Smooth muscle cell (in vitro differentiated cells): ENCODE measurements around the gene ARHGAP29. TPM values are rescaled to one million over a fixed set of nuclear protein-coding genes. Genes with fewer than 3 reads are reported as not detected.

Experiments
- DNase-seq: peaks from one replicate; lab custom pipeline; 2025; ENCODE audit not compliant: unreplicated experiment; lab: John Stamatoyannopoulos, UW
- H2AFZ ChIP-seq: fragments of 200-600 bp; sonication (generic); 2 replicates; pipeline ENCODE4 v1.6.0; 2016; ENCODE audit warnings: antibody characterized with exemption, low read depth, mild to moderate bottlenecking
- H3F3A ChIP-seq: fragments of 200-600 bp; sonication (generic); 2 replicates; pipeline ENCODE4 v1.6.0; 2017; ENCODE audit warnings: antibody characterized with exemption, low read depth
- H3K27ac ChIP-seq: fragments of 200-600 bp; sonication (generic); 2 replicates; pipeline ENCODE4 v1.5.1; 2016; ENCODE audit warnings: low read depth, mild to moderate bottlenecking
- H3K27me3 ChIP-seq: fragments of 200-600 bp; sonication (generic); 2 replicates; pipeline ENCODE4 v1.6.1; 2016; ENCODE audit warnings: low read depth, mild to moderate bottlenecking
- H3K36me3 ChIP-seq: fragments of 200-600 bp; sonication (generic); 2 replicates; pipeline ENCODE4 v1.5.1; 2016; ENCODE audit warnings: low read depth
- H3K4me1 ChIP-seq: fragments of 200-600 bp; sonication (generic); 2 replicates; pipeline ENCODE4 v1.5.1; 2016; ENCODE audit warnings: low read depth
- H3K4me2 ChIP-seq: fragments of 200-600 bp; sonication (generic); 2 replicates; pipeline ENCODE4 v1.6.0; 2016; ENCODE audit warnings: mild to moderate bottlenecking
- H3K4me3 ChIP-seq: fragments of 200-600 bp; sonication (generic); 2 replicates; pipeline ENCODE4 v1.5.1; 2016; ENCODE audit warnings: mild to moderate bottlenecking
- H3K79me2 ChIP-seq: fragments of 200-600 bp; sonication (generic); 2 replicates; pipeline ENCODE4 v1.6.0; 2016; ENCODE audit warnings: low read depth, mild to moderate bottlenecking
- H3K9ac ChIP-seq: fragments of 200-600 bp; sonication (generic); 2 replicates; pipeline ENCODE4 v1.6.0; 2016; ENCODE audit warnings: low read depth
- H3K9me3 ChIP-seq: fragments of 200-600 bp; sonication (generic); replicated peaks from 2 replicates; pipeline ENCODE4 v1.5.1; 2016; ENCODE audit warnings: low read depth
- H4K20me1 ChIP-seq: fragments of 200-600 bp; sonication (generic); 2 replicates; pipeline ENCODE4 v1.6.0; 2016; ENCODE audit warnings: low read depth
- CTCF ChIP-seq: fragments of 200-600 bp; sonication (generic); IDR thresholded peaks from 2 replicates; pipeline ENCODE4 v1.5.1; 2017; ENCODE audit warnings: borderline replicate concordance, mild to moderate bottlenecking, antibody characterized with exemption; ENCODE audit not compliant: insufficient read depth, poor library complexity, severe bottlenecking
- WGBS: methylation state at CpG from one replicate; pipeline ENCODE4 v1.1.7; 2016; ENCODE audit warnings: low lambda C conversion rate; 5-methylcytosine and 5-hydroxymethylcytosine counted together
- polyA plus RNA-seq: library from polyadenylated mRNA; unstranded; fragments of >200 nt; fragmentation: Nextera tagmentation; extraction: Ambion mirVana; gene quantifications from 2 replicates; pipeline ENCODE4 v1.2.1, GENCODE V29; 2016
- total RNA-seq: library from RNA; depleted of rRNA; stranded (reverse); fragments of >200 nt; gene quantifications from 2 replicates; pipeline ENCODE4 v1.2.3, GENCODE V29; 2014

Gene ARHGAP29
- total and polyA plus RNA-seq, 2 experiments from 2014 or later, result 8.0 to 39.9 TPM

GRCh38 chr1:94218332-94218731, 19.1 kb downstream of the ARHGAP29 start:
- Histone ChIP-seq H3K4me1 (no peaks in the 10 kb centered on the region), H3K4me3 (no peak overlapping the region), H3K79me2 (peaks cover 75% of the 10 kb centered on the region), H3K9me3 (no peaks in the 10 kb centered on the region), H2AFZ (no peak overlapping the region), H3F3A (no peaks in the 10 kb centered on the region), H3K9ac (no peak overlapping the region), H3K27ac (no peak overlapping the region), H4K20me1 (no peaks in the 10 kb centered on the region), H3K36me3 (no peaks in the 10 kb centered on the region), H3K27me3 (no peaks in the 10 kb centered on the region), H3K4me2 (no peak overlapping the region)
- no peak for DNase-seq
- TF ChIP-seq CTCF, result no peak
- WGBS, result 87% methylated on average over 2 of the region's 2 CpGs

- H3K9me3 ChIP-seq, result no peaks in the 10 kb centered on the region
- H4K20me1 ChIP-seq, result no peaks in the 10 kb centered on the region
- H3K4me3 ChIP-seq, result no peak overlapping the region
- no peaks in the 10 kb centered on the region for H3K36me3 ChIP-seq
- no peaks in the 10 kb centered on the region for H3K4me1 ChIP-seq
- TF ChIP-seq CTCF, result no peak
- H3F3A ChIP-seq, result no peaks in the 10 kb centered on the region
- H3K27me3 ChIP-seq, result no peaks in the 10 kb centered on the region
- H3K79me2 ChIP-seq, result peaks cover 65% of the 10 kb centered on the region
- no peak overlapping the region for H2AFZ ChIP-seq
- DNase-seq, result no peak
- H3K27ac ChIP-seq, result no peak overlapping the region
- H3K9ac ChIP-seq, result no peak overlapping the region
- H3K4me2 ChIP-seq, result no peak overlapping the region
Observed at GRCh38 chr1:94215955-94216354, 21.4 kb downstream of the ARHGAP29 start.

GRCh38 chr1:94209982-94210381, 27.4 kb downstream of the ARHGAP29 start:
- Histone ChIP-seq H3K36me3 (peaks cover 6% of the 10 kb centered on the region), H4K20me1 (no peaks in the 10 kb centered on the region), H3F3A (peaks cover 4% of the 10 kb centered on the region), H3K27ac (no peak overlapping the region), H3K4me1 (no peaks in the 10 kb centered on the region), H3K9ac (no peak overlapping the region), H3K4me3 (no peak overlapping the region), H3K9me3 (peaks cover 10% of the 10 kb centered on the region), H3K79me2 (peaks cover 49% of the 10 kb centered on the region), H3K27me3 (no peaks in the 10 kb centered on the region), H3K4me2 (no peak overlapping the region), H2AFZ (no peak overlapping the region)
- WGBS, result 92% methylated on average over 1 of the region's 1 CpG
- no peak for DNase-seq
- no peak for TF ChIP-seq CTCF

GRCh38 chr1:94209425-94209824, 28.0 kb downstream of the ARHGAP29 start:
- Histone ChIP-seq H2AFZ (no peak overlapping the region), H3K36me3 (peaks cover 6% of the 10 kb centered on the region), H3F3A (peaks cover 4% of the 10 kb centered on the region), H3K27me3 (no peaks in the 10 kb centered on the region), H3K4me3 (no peak overlapping the region), H3K4me1 (no peaks in the 10 kb centered on the region), H3K9me3 (peaks cover 10% of the 10 kb centered on the region), H3K9ac (no peak overlapping the region), H3K79me2 (peaks cover 44% of the 10 kb centered on the region), H3K4me2 (no peak overlapping the region), H4K20me1 (no peaks in the 10 kb centered on the region), H3K27ac (no peak overlapping the region)
- no peak for DNase-seq
- no peak for TF ChIP-seq CTCF
